Fibroblast of lung (primary cell): Measurements from ENCODE around the gene PYHIN1. TPM values are rescaled to one million over a fixed set of nuclear protein-coding genes. Genes with fewer than 3 reads are reported as not detected.

Experiments
- DNase-seq, 2 donors: peaks; one replicate each; pipeline versions ENCODE4 v3.0.0 to v3.0.0-alpha.2; 2010; ENCODE audit warnings: low read depth in 2 of 2
- H2AFZ ChIP-seq: 2 replicates; pipeline ENCODE4 v1.5.1; 2012; ENCODE audit warnings: low read length, control low read depth, inconsistent platforms
- H3K27ac ChIP-seq: 2 replicates; pipeline ENCODE4 v1.5.1; 2011; ENCODE audit warnings: low read length, control low read depth; ENCODE audit not compliant: insufficient read depth
- H3K27me3 ChIP-seq: 2 replicates; pipeline ENCODE4 v1.5.1; 2011; ENCODE audit warnings: mild to moderate bottlenecking, low read length; ENCODE audit not compliant: control insufficient read depth, insufficient read depth
- H3K36me3 ChIP-seq: 2 replicates; pipeline ENCODE4 v1.5.1; 2011; ENCODE audit warnings: low read length; ENCODE audit not compliant: control insufficient read depth, insufficient read depth
- H3K4me1 ChIP-seq: 2 replicates; pipeline ENCODE4 v1.5.1; 2011; ENCODE audit warnings: low read length; ENCODE audit not compliant: control insufficient read depth, insufficient read depth; ENCODE audit errors: extremely low read depth
- H3K4me2 ChIP-seq: 2 replicates; pipeline ENCODE4 v1.5.1; 2011; ENCODE audit warnings: low read length, control low read depth; ENCODE audit not compliant: insufficient read depth; ENCODE audit errors: extremely low read depth
- H3K4me3 ChIP-seq, 4 experiments: fragments of 200-600 bp in 1 of 4; sonication (generic) in 1 of 4; replicated peaks in 1 of 4; 2 replicates each; pipeline ENCODE4 v1.5.1; 2011 to 2016; ENCODE audit warnings: low read length in 4 of 4, low read depth in 3 of 4, mild to moderate bottlenecking in 3 of 4, control low read depth in 2 of 4, inconsistent platforms in 1 of 4, mixed read lengths in 1 of 4; ENCODE audit not compliant: insufficient read depth in 1 of 4; ENCODE audit errors: control extremely low read depth in 1 of 4
- H3K79me2 ChIP-seq: 2 replicates; pipeline ENCODE4 v1.5.1; 2012; ENCODE audit warnings: mild to moderate bottlenecking, low read length, inconsistent platforms; ENCODE audit not compliant: control insufficient read depth, insufficient read depth
- H3K9ac ChIP-seq: 2 replicates; pipeline ENCODE4 v1.5.1; 2011; ENCODE audit warnings: mild to moderate bottlenecking, low read length, control low read depth; ENCODE audit not compliant: insufficient read depth
- H3K9me3 ChIP-seq: 2 replicates; pipeline ENCODE4 v1.5.1; 2012; ENCODE audit warnings: low read depth, low read length; ENCODE audit not compliant: control insufficient read depth, insufficient read depth
- H4K20me1 ChIP-seq: 2 replicates; pipeline ENCODE4 v1.5.1; 2011; ENCODE audit warnings: low read length; ENCODE audit not compliant: control insufficient read depth, insufficient read depth; ENCODE audit errors: extremely low read depth
- CTCF ChIP-seq, 2 donors: IDR thresholded peaks in 1 of 2; conservative IDR thresholded peaks in 1 of 2; 1 replicate in 1 of 2; 2 replicates in 1 of 2; pipeline ENCODE4 v1.5.1; 2011 to 2012; ENCODE audit warnings: low read length in 2 of 2, control low read depth in 1 of 2, inconsistent platforms in 1 of 2, low read depth in 1 of 2, mild to moderate bottlenecking in 1 of 2
- EZH2 ChIP-seq: IDR thresholded peaks from 2 replicates; pipeline ENCODE4 v1.5.1; 2012; ENCODE audit warnings: low read length, control low read depth, mild to moderate bottlenecking; ENCODE audit errors: missing control alignments
- polyA plus RNA-seq, 2 donors: library from polyadenylated mRNA; depleted of rRNA in 1 of 2; stranded (reverse) in 1 of 2; unstranded in 1 of 2; fragments of >200 nt; gene quantifications; 2 replicates each; pipeline ENCODE4 v1.2.1, GENCODE V29; 2011 to 2012; ENCODE audit warnings: missing spikeins in 1 of 2
- total RNA-seq: library from RNA; depleted of rRNA; stranded (reverse); fragments of >200 nt; gene quantifications from 2 replicates; pipeline ENCODE4 v1.2.1, GENCODE V29; 2014

PYHIN1 gene
- total and polyA plus RNA-seq, 2 donors (not counting 1 experiment from before 2014, with no cell fraction given), result not detected

- H3K4me1 ChIP-seq, result no peaks in the 10 kb centered on the region
- no peak overlapping the region for H3K4me2 ChIP-seq
- no peaks in the 10 kb centered on the region for H3K79me2 ChIP-seq
- H2AFZ ChIP-seq, result no peak overlapping the region
- H3K9me3 ChIP-seq, result no peaks in the 10 kb centered on the region
- no peak for DNase-seq
- no peak overlapping the region for H3K9ac ChIP-seq
- H3K27ac ChIP-seq, result no peak overlapping the region
- TF ChIP-seq CTCF (conservative IDR thresholded peaks at IDR 0.05 in 1 of 2, IDR thresholded peaks at IDR 0.05 in 1 of 2; ENCODE audit: low read depth in 1 of 2, low read length in 2 of 2), result no peak
- TF ChIP-seq EZH2, result no peak
- no peaks in the 10 kb centered on the region for H3K27me3 ChIP-seq
- no peaks in the 10 kb centered on the region for H4K20me1 ChIP-seq
- no peak overlapping the region for H3K4me3 ChIP-seq
- H3K36me3 ChIP-seq, result no peaks in the 10 kb centered on the region
These were observed 848 bp upstream of the PYHIN1 start for GRCh38 chr1:158930504-158930903.

- H3K4me1 ChIP-seq, result no peaks in the 10 kb centered on the region
- DNase-seq, result no peak
- H3K4me2 ChIP-seq, result no peak overlapping the region
- TF ChIP-seq EZH2 (no peak), CTCF (conservative IDR thresholded peaks at IDR 0.05 in 1 of 2, IDR thresholded peaks at IDR 0.05 in 1 of 2; ENCODE audit: low read depth in 1 of 2, low read length in 2 of 2) (no peak)
- no peak overlapping the region for H2AFZ ChIP-seq
- H4K20me1 ChIP-seq, result no peaks in the 10 kb centered on the region
- no peak overlapping the region for H3K9ac ChIP-seq
- H3K4me3 ChIP-seq, result no peak overlapping the region
- no peak overlapping the region for H3K27ac ChIP-seq
- no peaks in the 10 kb centered on the region for H3K36me3 ChIP-seq
- no peaks in the 10 kb centered on the region for H3K79me2 ChIP-seq
- no peaks in the 10 kb centered on the region for H3K27me3 ChIP-seq
- no peaks in the 10 kb centered on the region for H3K9me3 ChIP-seq
These were observed 819 bp downstream of the PYHIN1 start for GRCh38 chr1:158932171-158932570.

- Histone ChIP-seq H3K27me3 (no peaks in the 10 kb centered on the region), H3K9ac (no peak overlapping the region), H3K4me3 (no peak overlapping the region), H3K27ac (no peak overlapping the region), H3K4me1 (no peaks in the 10 kb centered on the region), H3K79me2 (no peaks in the 10 kb centered on the region), H3K36me3 (no peaks in the 10 kb centered on the region), H3K4me2 (no peak overlapping the region), H4K20me1 (no peaks in the 10 kb centered on the region), H3K9me3 (no peaks in the 10 kb centered on the region), H2AFZ (no peak overlapping the region)
- TF ChIP-seq EZH2, result no peak
- no peak for TF ChIP-seq CTCF (conservative IDR thresholded peaks at IDR 0.05 in 1 of 2, IDR thresholded peaks at IDR 0.05 in 1 of 2; ENCODE audit: low read depth in 1 of 2, low read length in 2 of 2)
- no peak for DNase-seq
These were observed 2.3 kb downstream of the PYHIN1 start for GRCh38 chr1:158933621-158934020.
